HG03520 (cell line): ENCODE results near the gene WDR33.

Source experiments
- ATAC-seq: cut with Tn5 transposase; IDR thresholded peaks from one replicate; pipeline ENCODE4 v1.9.1; 2021; ENCODE audit warnings: mild to moderate bottlenecking, moderate library complexity; ENCODE audit not compliant: unreplicated experiment

WDR33 gene

GRCh38 chr2:127658641-127659407, 152.1 kb downstream of the WDR33 start:
- no peak for ATAC-seq

- no peak for ATAC-seq
Observed at GRCh38 chr2:127658146-127658545, 152.8 kb downstream of the WDR33 start.

GRCh38 chr2:127657232-127657595, 153.8 kb downstream of the WDR33 start:
- no peak for ATAC-seq

- ATAC-seq, result no peak
Observed at GRCh38 chr2:127656569-127657231, 154.3 kb downstream of the WDR33 start.

- no peak for ATAC-seq
Observed at GRCh38 chr2:127655209-127656073, 155.5 kb downstream of the WDR33 start.

GRCh38 chr2:127654838-127655175, 156.2 kb downstream of the WDR33 start:
- no peak for ATAC-seq

GRCh38 chr2:127654084-127654837, 156.7 kb downstream of the WDR33 start:
- ATAC-seq, result no peak

GRCh38 chr2:127653421-127654083, 157.4 kb downstream of the WDR33 start:
- ATAC-seq, result no peak

- no peak for ATAC-seq
Observed at GRCh38 chr2:127652786-127653357, 158.1 kb downstream of the WDR33 start.

GRCh38 chr2:127651971-127652550, 158.9 kb downstream of the WDR33 start:
- no peak for ATAC-seq

GRCh38 chr2:127651381-127651809, 159.6 kb downstream of the WDR33 start:
- ATAC-seq, result no peak
